Nephron progenitor cell (in vitro differentiated cells): ENCODE data around the gene ACTR3C.

Experiments
- DNase-seq: peaks from one replicate; pipeline ENCODE4 v3.0.0; 2021
- H3K27ac Mint-ChIP-seq: 2 replicates; pipeline ENCODE4 v1.8.0; 2021; ENCODE audit warnings: mild to moderate bottlenecking, moderate library complexity, mixed read lengths
- H3K27me3 Mint-ChIP-seq: 2 replicates; pipeline ENCODE4 v1.8.0; 2021; ENCODE audit warnings: mild to moderate bottlenecking, low read depth, mixed read lengths; ENCODE audit not compliant: poor library complexity
- H3K36me3 Mint-ChIP-seq: 2 replicates; pipeline ENCODE4 v1.8.0; 2021; ENCODE audit warnings: low read depth, mixed read lengths
- H3K4me1 Mint-ChIP-seq: 2 replicates; pipeline ENCODE4 v1.8.0; 2021; ENCODE audit warnings: mixed read lengths
- H3K4me3 Mint-ChIP-seq: 2 replicates; pipeline ENCODE4 v1.8.0; 2021; ENCODE audit warnings: mild to moderate bottlenecking, moderate library complexity, mixed read lengths
- H3K9me3 Mint-ChIP-seq: 2 replicates; pipeline ENCODE4 v1.8.0; 2021; ENCODE audit warnings: mild to moderate bottlenecking, moderate library complexity, mixed read lengths
- TF ChIP-seq, protein P1 (sequence below): fragments of 200-600 bp; sonication (generic); IDR thresholded peaks from 2 replicates; pipeline ENCODE4 v1.5.0; 2021; ENCODE audit warnings: antibody characterized with exemption

ACTR3C gene

DNA sequence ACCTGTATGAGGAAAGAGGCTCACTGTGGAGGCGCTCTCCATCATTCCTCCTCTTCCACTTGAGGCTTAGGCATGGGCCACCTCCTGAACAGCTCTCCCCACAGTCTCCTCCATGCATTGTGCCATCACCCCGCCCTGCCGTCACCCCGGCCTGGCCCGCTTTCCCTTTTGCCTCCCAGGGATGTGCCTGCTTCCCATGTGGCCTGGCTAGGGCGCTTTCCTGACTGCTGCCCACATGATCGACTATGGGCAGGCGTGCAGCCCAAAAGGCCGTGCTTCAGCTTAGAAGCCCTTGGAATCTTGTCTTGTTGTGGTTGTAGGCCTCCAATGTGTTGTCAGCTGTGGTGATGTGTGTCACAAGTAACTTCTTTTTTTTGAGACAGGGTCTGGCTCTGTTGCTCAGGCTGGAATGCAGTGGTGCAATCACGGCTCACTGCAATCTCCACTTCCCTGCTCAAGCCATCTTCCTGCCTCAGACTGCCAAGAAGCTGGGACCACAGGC is 1.8 kb upstream of the ACTR3C start:
- Mint-ChIP-seq H3K4me3 (no peak overlapping the region), H3K27me3 (peaks cover 23% of the 10 kb centered on the region), H3K27ac (no peak overlapping the region), H3K4me1 (peaks cover 25% of the 10 kb centered on the region), H3K36me3 (no peaks in the 10 kb centered on the region), H3K9me3 (no peaks in the 10 kb centered on the region)
- TF ChIP-seq, protein P1, sequence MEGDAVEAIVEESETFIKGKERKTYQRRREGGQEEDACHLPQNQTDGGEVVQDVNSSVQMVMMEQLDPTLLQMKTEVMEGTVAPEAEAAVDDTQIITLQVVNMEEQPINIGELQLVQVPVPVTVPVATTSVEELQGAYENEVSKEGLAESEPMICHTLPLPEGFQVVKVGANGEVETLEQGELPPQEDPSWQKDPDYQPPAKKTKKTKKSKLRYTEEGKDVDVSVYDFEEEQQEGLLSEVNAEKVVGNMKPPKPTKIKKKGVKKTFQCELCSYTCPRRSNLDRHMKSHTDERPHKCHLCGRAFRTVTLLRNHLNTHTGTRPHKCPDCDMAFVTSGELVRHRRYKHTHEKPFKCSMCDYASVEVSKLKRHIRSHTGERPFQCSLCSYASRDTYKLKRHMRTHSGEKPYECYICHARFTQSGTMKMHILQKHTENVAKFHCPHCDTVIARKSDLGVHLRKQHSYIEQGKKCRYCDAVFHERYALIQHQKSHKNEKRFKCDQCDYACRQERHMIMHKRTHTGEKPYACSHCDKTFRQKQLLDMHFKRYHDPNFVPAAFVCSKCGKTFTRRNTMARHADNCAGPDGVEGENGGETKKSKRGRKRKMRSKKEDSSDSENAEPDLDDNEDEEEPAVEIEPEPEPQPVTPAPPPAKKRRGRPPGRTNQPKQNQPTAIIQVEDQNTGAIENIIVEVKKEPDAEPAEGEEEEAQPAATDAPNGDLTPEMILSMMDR: no peak
- DNase-seq: no peak

DNA sequence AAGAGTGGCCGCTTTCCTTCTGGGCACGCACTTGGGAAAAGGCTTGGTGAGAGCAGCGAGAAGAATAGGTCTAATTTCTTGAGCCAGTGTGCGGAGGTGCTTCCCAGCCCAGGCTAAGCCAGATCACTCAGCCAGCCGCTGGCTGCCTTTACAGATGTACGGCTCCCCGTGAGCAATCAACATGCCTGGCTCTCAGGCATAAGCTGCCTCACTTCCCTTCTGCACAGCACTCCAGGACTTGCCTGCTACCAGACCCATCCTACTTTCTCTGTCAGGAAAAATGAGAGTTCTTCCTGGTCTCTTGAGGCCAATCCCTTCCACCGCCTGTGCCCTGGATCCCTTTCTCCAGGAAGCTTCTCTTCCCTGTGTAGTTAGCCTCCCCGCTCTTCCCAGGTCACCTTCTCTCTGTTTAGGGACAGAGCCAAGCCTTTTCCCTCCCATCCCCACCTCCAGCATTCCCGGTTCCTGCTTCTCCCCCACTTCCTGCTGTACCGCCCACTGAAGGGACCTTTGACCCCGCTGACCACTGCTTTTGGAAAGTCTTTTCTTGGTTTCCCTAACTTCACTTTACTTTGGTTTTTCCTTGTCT is 1.1 kb upstream of the ACTR3C start:
- TF ChIP-seq, protein P1: no peak
- H3K4me1 Mint-ChIP-seq: peaks cover 25% of the 10 kb centered on the region
- H3K36me3 Mint-ChIP-seq: no peaks in the 10 kb centered on the region
- H3K27ac Mint-ChIP-seq: peak overlapping the region; percentile 97
- H3K27me3 Mint-ChIP-seq: peaks cover 23% of the 10 kb centered on the region
- no peak overlapping the region for H3K4me3 Mint-ChIP-seq
- no peak for DNase-seq
- H3K9me3 Mint-ChIP-seq: no peaks in the 10 kb centered on the region

DNA sequence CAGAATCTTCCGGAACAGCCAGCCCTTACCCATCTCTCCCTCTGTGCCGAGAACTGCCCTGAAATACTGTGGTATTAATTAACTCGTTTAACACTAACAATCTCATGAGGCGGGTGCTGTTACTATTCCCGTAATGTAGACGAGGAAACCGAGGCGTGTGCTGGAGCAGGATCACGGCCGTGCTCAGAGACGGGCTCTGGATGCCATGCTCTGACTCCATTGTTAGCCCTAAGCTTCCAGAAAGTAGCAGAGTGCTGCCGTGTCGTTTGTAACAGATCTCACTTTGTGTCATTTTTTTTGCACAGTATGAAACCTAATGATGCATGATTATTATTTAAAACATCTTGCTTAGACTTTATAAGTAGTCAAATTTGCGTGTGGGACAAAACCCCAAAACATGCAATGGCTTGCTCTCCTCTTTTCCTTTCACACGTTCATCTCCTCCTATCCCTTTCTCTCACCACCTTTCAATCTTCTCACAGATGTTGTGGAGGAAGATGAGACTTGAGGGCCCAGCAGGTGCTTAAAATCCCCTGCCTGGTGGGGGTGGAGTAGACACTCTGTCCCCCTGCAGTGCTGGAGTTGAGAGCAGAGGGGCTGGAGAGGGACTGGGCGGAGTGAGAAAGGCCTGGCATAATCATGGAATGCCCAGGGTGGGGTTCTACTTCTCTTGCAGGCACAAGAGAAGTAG is 482 bp upstream of the ACTR3C start:
- DNase-seq: no peak
- H3K36me3 Mint-ChIP-seq: no peaks in the 10 kb centered on the region
- TF ChIP-seq, protein P1: no peak
- peaks cover 20% of the 10 kb centered on the region for H3K4me1 Mint-ChIP-seq
- peaks cover 23% of the 10 kb centered on the region for H3K27me3 Mint-ChIP-seq
- no peaks in the 10 kb centered on the region for H3K9me3 Mint-ChIP-seq
- H3K4me3 Mint-ChIP-seq: peak overlapping the region; percentile 63
- H3K27ac Mint-ChIP-seq: peak overlapping the region; percentile 97

DNA sequence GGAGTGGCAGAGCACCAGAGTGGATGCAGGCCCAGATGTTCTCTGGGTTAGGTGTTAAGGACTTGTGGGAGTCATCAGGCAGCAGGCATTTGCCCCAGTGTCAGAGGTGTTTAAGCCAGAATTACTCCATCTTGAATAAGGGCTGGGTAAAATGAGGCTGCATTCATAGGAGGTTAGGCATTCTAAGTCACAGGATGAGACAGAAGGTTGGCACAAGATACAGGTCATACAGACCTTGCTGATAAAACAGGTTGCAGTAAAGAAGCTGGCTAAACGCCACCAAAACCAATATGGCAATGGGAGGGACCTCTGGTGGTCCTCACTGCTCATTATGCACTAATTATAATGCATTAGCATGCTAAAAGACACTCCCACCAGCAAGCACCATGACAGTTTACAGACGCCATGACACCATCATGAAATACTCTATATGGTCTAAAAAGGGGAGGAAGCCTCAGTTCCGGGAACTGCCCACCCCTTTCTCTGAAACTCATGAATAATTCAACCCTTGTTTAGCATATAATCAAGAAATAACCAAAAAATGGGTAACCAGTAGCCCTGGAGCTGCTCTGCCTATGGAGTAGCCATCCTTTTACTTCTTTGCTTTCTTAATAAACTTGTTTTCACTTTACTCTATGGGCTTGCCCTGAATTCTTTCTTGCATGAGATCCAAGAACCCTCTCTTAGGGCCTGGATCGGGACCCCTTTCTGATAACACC is 1.1 kb downstream of the ACTR3C start:
- Mint-ChIP-seq H3K9me3 (no peaks in the 10 kb centered on the region), H3K4me1 (peaks cover 19% of the 10 kb centered on the region), H3K36me3 (no peaks in the 10 kb centered on the region), H3K4me3 (no peak overlapping the region), H3K27ac (no peak overlapping the region), H3K27me3 (peaks cover 19% of the 10 kb centered on the region)
- DNase-seq: no peak
- TF ChIP-seq, protein P1: no peak

DNA sequence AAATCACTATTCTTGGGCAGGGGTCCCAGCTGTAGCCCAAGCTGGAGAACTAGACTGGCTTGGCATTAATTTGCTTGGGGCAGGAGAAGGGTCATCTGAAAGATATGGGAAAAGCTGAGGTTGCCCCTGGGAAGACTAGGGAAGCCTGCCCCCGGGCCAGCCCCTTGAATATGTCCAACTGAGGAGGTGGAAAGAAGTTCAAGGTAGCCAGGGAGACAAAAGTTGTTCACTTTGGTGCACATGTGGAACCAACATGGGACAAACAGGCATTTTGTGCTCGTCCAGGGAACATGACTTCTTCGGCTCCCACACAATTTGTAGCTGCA is 1.6 kb downstream of the ACTR3C start:
- H3K27ac Mint-ChIP-seq: no peak overlapping the region
- no peaks in the 10 kb centered on the region for H3K9me3 Mint-ChIP-seq
- TF ChIP-seq, protein P1: no peak
- H3K27me3 Mint-ChIP-seq: peaks cover 19% of the 10 kb centered on the region
- H3K4me1 Mint-ChIP-seq: peaks cover 19% of the 10 kb centered on the region
- H3K36me3 Mint-ChIP-seq: no peaks in the 10 kb centered on the region
- no peak overlapping the region for H3K4me3 Mint-ChIP-seq
- no peak for DNase-seq
